H9 (cell line): ENCODE measurements around the gene ASTN2. TPM values are rescaled to one million over a fixed set of nuclear protein-coding genes. Genes with fewer than 3 reads are reported as not detected.

Source experiments
- DNase-seq: peaks from one replicate; pipeline ENCODE4 v3.0.0-alpha.2; 2017
- H2AFZ ChIP-seq: one replicate; pipeline ENCODE4 v1.6.1; 2013; ENCODE audit warnings: mild to moderate bottlenecking, low read length, control low read depth, moderate library complexity
- H2AK5ac ChIP-seq: 2 replicates; pipeline ENCODE4 v1.6.1; 2013; ENCODE audit warnings: low read length, control low read depth, mixed read lengths; ENCODE audit not compliant: insufficient read length
- H2BK120ac ChIP-seq: one replicate; pipeline ENCODE4 v1.6.1; 2013; ENCODE audit warnings: low read depth, mild to moderate bottlenecking, low read length, control low read depth, inconsistent platforms; ENCODE audit not compliant: poor library complexity, severe bottlenecking
- H2BK12ac ChIP-seq: 2 replicates; pipeline ENCODE4 v1.6.1; 2013; ENCODE audit warnings: low read length, control low read depth, mixed read lengths, low read depth; ENCODE audit not compliant: insufficient read length
- H2BK15ac ChIP-seq: 2 replicates; pipeline ENCODE4 v1.6.1; 2013; ENCODE audit warnings: low read depth, low read length, control low read depth
- H2BK20ac ChIP-seq: one replicate; pipeline ENCODE4 v1.6.1; 2013; ENCODE audit warnings: low read depth, mild to moderate bottlenecking, low read length, control low read depth, inconsistent platforms; ENCODE audit not compliant: poor library complexity, severe bottlenecking
- H2BK5ac ChIP-seq: 2 replicates; pipeline ENCODE4 v1.6.1; 2013; ENCODE audit warnings: low read length, control low read depth, mixed read lengths; ENCODE audit not compliant: insufficient read length
- H3K14ac ChIP-seq: 2 replicates; pipeline ENCODE4 v1.6.1; 2013; ENCODE audit warnings: low read length, control low read depth; ENCODE audit not compliant: insufficient read depth
- H3K18ac ChIP-seq: 2 replicates; pipeline ENCODE4 v1.6.1; 2013; ENCODE audit warnings: low read depth, mild to moderate bottlenecking, mixed read lengths, low read length, control low read depth; ENCODE audit not compliant: insufficient read length
- H3K23ac ChIP-seq: 2 replicates; pipeline ENCODE4 v1.6.1; 2013; ENCODE audit warnings: low read length, control low read depth, mixed read lengths, low read depth; ENCODE audit not compliant: insufficient read length
- H3K23me2 ChIP-seq: 2 replicates; pipeline ENCODE4 v1.6.1; 2013; ENCODE audit warnings: low read depth, mild to moderate bottlenecking, mixed read lengths, low read length, control low read depth; ENCODE audit not compliant: insufficient read length, poor library complexity, severe bottlenecking
- H3K27ac ChIP-seq: 2 replicates; pipeline ENCODE4 v1.5.1; 2013; ENCODE audit warnings: low read length, control low read depth, mixed read lengths, low read depth; ENCODE audit not compliant: insufficient read length
- H3K27me3 ChIP-seq: 2 replicates; pipeline ENCODE4 v1.6.1; 2013; ENCODE audit warnings: low read length, control low read depth, inconsistent platforms; ENCODE audit not compliant: insufficient read depth
- H3K4ac ChIP-seq: 2 replicates; pipeline ENCODE4 v1.6.1; 2013; ENCODE audit warnings: low read depth, mild to moderate bottlenecking, control low read depth, inconsistent platforms, low read length, moderate library complexity
- H3K4me1 ChIP-seq: 2 replicates; pipeline ENCODE4 v1.6.1; 2013; ENCODE audit warnings: low read length, control low read depth, inconsistent platforms; ENCODE audit not compliant: insufficient read depth
- H3K4me2 ChIP-seq: 2 replicates; pipeline ENCODE4 v1.6.1; 2013; ENCODE audit warnings: low read length, control low read depth, mixed read lengths; ENCODE audit not compliant: insufficient read length, insufficient read depth
- H3K56ac ChIP-seq: 2 replicates; pipeline ENCODE4 v1.6.1; 2013; ENCODE audit warnings: low read depth, mild to moderate bottlenecking, mixed read lengths, low read length, control low read depth; ENCODE audit not compliant: insufficient read length
- H3K79me1 ChIP-seq: 2 replicates; pipeline ENCODE4 v1.6.1; 2013; ENCODE audit warnings: low read depth, mild to moderate bottlenecking, moderate library complexity, low read length, control low read depth, inconsistent platforms; ENCODE audit not compliant: insufficient read depth, poor library complexity, severe bottlenecking
- H3K79me2 ChIP-seq: 2 replicates; pipeline ENCODE4 v1.6.1; 2013; ENCODE audit warnings: low read length, control low read depth, inconsistent platforms; ENCODE audit not compliant: insufficient read depth
- H3K9ac ChIP-seq: 2 replicates; pipeline ENCODE4 v1.6.1; 2013; ENCODE audit warnings: low read length, control low read depth, mixed read lengths; ENCODE audit not compliant: insufficient read length; ENCODE audit errors: extremely low read depth
- H3K9me3 ChIP-seq: one replicate; pipeline ENCODE4 v1.6.1; 2013; ENCODE audit warnings: low read depth, low read length, inconsistent platforms; ENCODE audit not compliant: control insufficient read depth
- H3T11ph ChIP-seq: one replicate; pipeline ENCODE4 v1.6.1; 2013; ENCODE audit warnings: mild to moderate bottlenecking, low read length, control low read depth, inconsistent platforms
- H4K20me1 ChIP-seq: one replicate; pipeline ENCODE4 v1.6.1; 2013; ENCODE audit not compliant: control insufficient read depth, insufficient read length, insufficient read depth
- H4K5ac ChIP-seq: 2 replicates; pipeline ENCODE4 v1.6.1; 2013; ENCODE audit warnings: low read depth, mild to moderate bottlenecking, mixed read lengths, low read length, control low read depth; ENCODE audit not compliant: insufficient read length
- H4K8ac ChIP-seq: replicated peaks from 2 replicates; pipeline ENCODE4 v1.6.1; 2013; ENCODE audit warnings: low read length, control low read depth, mixed read lengths, low read depth; ENCODE audit not compliant: insufficient read length
- H4K91ac ChIP-seq: 2 replicates; pipeline ENCODE4 v1.6.1; 2013; ENCODE audit warnings: low read depth, mild to moderate bottlenecking, moderate library complexity, mixed read lengths, low read length, control low read depth; ENCODE audit not compliant: insufficient read length
- H3K27ac Mint-ChIP-seq, 3 experiments: 2 replicates in 2 of 3; 3 replicates in 1 of 3; pipeline ENCODE4 v1.8.0; 2020 to 2021; ENCODE audit warnings: mixed read lengths in 3 of 3, mild to moderate bottlenecking in 1 of 3, moderate library complexity in 1 of 3
- H3K27me3 Mint-ChIP-seq: 2 replicates; pipeline ENCODE4 v1.8.0; 2021; ENCODE audit warnings: low read depth, mild to moderate bottlenecking, moderate library complexity, mixed read lengths
- H3K36me3 Mint-ChIP-seq, 3 experiments: 2 replicates in 2 of 3; 3 replicates in 1 of 3; pipeline ENCODE4 v1.8.0; 2020 to 2021; ENCODE audit warnings: low read depth in 3 of 3, mixed read lengths in 3 of 3; ENCODE audit not compliant: insufficient read depth in 1 of 3
- H3K4me1 Mint-ChIP-seq, 2 experiments: 2 replicates each; pipeline ENCODE4 v1.8.0; 2020; ENCODE audit warnings: mixed read lengths in 2 of 2
- H3K4me3 Mint-ChIP-seq, 2 experiments: 2 replicates in 1 of 2; 3 replicates in 1 of 2; pipeline ENCODE4 v1.8.0; 2020 to 2021; ENCODE audit warnings: mild to moderate bottlenecking in 2 of 2, mixed read lengths in 2 of 2, moderate library complexity in 1 of 2
- H3K9me3 Mint-ChIP-seq, 2 experiments: 2 replicates in 1 of 2; 3 replicates in 1 of 2; pipeline ENCODE4 v1.8.0; 2020; ENCODE audit warnings: mild to moderate bottlenecking in 2 of 2, mixed read lengths in 2 of 2, moderate library complexity in 1 of 2
- WGBS: extraction: QIAGEN DNeasy Blood & Tissue Kit; methylation state at CpG from one replicate; pipeline ENCODE4 v1.1.7; 2013; ENCODE audit warnings: missing lambda C conversion rate, low lambda C conversion rate, mixed read lengths; ENCODE audit not compliant: insufficient read length; ENCODE audit errors: extremely low coverage; 5-methylcytosine and 5-hydroxymethylcytosine counted together
- total RNA-seq: library from RNA; stranded (reverse); gene quantifications from 2 replicates; pipeline ENCODE4 v1.2.1, GENCODE V29; 2021
- TF ChIP-seq, protein P1 (sequence below): fragments of 200-600 bp; sonication (generic); conservative IDR thresholded peaks from 3 replicates; pipeline ENCODE4 v1.8.0; 2021; ENCODE audit warnings: antibody characterized with exemption, mild to moderate bottlenecking

The ASTN2 gene
- total RNA-seq, 1 experiment from 2014 or later = 9.7 TPM

DNA sequence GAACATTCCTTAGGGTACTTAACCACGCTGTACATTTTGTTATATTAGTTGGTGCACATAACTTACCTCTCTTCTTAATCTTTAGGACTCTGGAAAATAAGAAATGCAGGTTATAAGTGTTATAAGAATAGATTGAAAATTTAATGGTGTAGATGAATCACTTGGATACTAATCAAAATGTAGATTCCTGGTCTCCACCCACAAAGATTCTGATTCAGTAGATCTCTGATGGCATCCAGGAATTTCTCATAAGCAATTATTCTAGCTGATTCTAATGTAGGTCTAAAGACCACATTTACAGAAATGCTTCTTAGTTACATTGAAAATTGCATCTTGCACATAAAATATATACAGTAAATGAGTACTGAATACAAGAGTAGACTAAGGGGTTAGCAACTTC lies 38.9 kb upstream of the ASTN2 start:
- no peak overlapping the region for H3K9ac ChIP-seq
- H3K27me3 ChIP-seq = no peaks in the 10 kb centered on the region
- H3K4me2 ChIP-seq = no peak overlapping the region
- TF ChIP-seq, protein P1, sequence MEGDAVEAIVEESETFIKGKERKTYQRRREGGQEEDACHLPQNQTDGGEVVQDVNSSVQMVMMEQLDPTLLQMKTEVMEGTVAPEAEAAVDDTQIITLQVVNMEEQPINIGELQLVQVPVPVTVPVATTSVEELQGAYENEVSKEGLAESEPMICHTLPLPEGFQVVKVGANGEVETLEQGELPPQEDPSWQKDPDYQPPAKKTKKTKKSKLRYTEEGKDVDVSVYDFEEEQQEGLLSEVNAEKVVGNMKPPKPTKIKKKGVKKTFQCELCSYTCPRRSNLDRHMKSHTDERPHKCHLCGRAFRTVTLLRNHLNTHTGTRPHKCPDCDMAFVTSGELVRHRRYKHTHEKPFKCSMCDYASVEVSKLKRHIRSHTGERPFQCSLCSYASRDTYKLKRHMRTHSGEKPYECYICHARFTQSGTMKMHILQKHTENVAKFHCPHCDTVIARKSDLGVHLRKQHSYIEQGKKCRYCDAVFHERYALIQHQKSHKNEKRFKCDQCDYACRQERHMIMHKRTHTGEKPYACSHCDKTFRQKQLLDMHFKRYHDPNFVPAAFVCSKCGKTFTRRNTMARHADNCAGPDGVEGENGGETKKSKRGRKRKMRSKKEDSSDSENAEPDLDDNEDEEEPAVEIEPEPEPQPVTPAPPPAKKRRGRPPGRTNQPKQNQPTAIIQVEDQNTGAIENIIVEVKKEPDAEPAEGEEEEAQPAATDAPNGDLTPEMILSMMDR = no peak
- Mint-ChIP-seq H3K9me3 (no peaks in the 10 kb centered on the region; a peak in 1 of 5 replicates), H3K27me3 (peaks cover 9% of the 10 kb centered on the region), H3K4me1 (no peaks in the 10 kb centered on the region), H3K4me3 (no peak overlapping the region), H3K27ac (no peak overlapping the region), H3K36me3 (no peaks in the 10 kb centered on the region)
- no peak overlapping the region for H4K91ac ChIP-seq
- H3K4me1 ChIP-seq = no peaks in the 10 kb centered on the region
- H4K8ac ChIP-seq = no peak overlapping the region
- DNase-seq = no peak
- H2BK15ac ChIP-seq = no peak overlapping the region
- WGBS = no CpG with 5 or more reads among the region's 1 CpG
- no peaks in the 10 kb centered on the region for H4K20me1 ChIP-seq
- no peak overlapping the region for H3K4ac ChIP-seq
- no peak overlapping the region for H2BK5ac ChIP-seq
- H3K9me3 ChIP-seq = no peaks in the 10 kb centered on the region
- no peak overlapping the region for H3K23ac ChIP-seq
- no peak overlapping the region for H3K14ac ChIP-seq
- H2BK12ac ChIP-seq = no peak overlapping the region
- no peak overlapping the region for H3K56ac ChIP-seq
- H3K23me2 ChIP-seq = no peaks in the 10 kb centered on the region
- H2AFZ ChIP-seq = no peak overlapping the region
- H3K27ac ChIP-seq = no peak overlapping the region
- H3T11ph ChIP-seq = no peak overlapping the region
- H2BK20ac ChIP-seq = no peak overlapping the region
- no peak overlapping the region for H2BK120ac ChIP-seq
- H2AK5ac ChIP-seq = no peak overlapping the region
- no peaks in the 10 kb centered on the region for H3K79me1 ChIP-seq
- H3K79me2 ChIP-seq = no peaks in the 10 kb centered on the region
- no peak overlapping the region for H4K5ac ChIP-seq
- H3K18ac ChIP-seq = no peak overlapping the region
